HG02763 (cell line): Measurements from ENCODE around the gene GGCX.
"Not testable (repeated sequence)": the region's sequence is repeated elsewhere in the genome, so short reads cannot be mapped to it uniquely, and the experiment has no call there.

Experiments used
- ATAC-seq: cut with Tn5 transposase; IDR thresholded peaks from one replicate; pipeline ENCODE4 v1.9.1; 2021; ENCODE audit warnings: mild to moderate bottlenecking, moderate library complexity; ENCODE audit not compliant: unreplicated experiment

Gene GGCX

DNA sequence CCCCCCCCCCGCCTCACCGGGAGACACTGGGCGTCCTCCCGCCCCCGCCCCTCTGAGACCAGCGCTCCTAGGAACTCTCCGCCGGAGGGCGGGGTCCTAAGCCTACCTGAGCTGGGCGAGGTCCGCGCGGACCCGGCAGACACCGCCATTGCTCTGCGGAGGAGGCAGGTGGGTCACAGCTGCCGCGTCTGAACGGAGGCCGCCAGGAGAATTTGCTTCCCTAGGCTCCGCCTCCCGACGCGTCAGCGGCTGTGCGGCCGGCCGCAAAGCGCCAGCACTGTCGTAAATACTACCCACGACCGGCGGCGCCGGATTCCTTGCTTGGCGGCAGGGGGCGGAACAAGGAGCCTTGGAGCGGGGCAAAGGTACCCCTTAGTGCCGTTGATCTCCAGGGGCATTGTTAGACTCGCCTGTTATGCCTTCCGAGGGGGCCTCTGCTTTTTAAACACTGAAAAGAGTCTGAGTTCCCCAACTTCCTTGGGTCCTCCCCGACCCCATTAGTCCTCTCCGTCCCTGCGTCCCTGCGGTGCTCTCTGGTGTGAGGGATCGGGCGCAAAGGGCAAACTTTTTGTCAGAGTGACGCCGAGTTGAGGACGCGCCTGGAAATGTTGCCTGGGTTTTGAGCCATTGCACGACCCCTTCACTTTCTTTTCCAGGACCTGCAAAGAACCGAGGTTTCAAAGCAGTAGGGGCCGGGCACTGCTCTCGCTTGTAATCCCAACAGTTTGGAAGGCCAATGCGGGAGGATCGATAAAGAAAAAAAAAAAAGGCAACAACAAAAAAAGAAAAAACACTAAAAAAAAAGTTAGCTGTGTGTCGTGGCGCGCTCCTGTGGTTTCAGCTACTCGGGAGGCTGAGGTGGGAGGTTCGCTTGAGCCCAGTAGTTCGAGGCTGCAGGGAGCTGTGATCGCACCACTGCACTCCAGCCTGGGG is at the start of gene GGCX:
GGCX (minus strand) TSS at position 214 of the 933 bp plus-strand sequence; CDS start at position 149, 65 bp downstream.
- ATAC-seq, result peak; percentile 92

DNA sequence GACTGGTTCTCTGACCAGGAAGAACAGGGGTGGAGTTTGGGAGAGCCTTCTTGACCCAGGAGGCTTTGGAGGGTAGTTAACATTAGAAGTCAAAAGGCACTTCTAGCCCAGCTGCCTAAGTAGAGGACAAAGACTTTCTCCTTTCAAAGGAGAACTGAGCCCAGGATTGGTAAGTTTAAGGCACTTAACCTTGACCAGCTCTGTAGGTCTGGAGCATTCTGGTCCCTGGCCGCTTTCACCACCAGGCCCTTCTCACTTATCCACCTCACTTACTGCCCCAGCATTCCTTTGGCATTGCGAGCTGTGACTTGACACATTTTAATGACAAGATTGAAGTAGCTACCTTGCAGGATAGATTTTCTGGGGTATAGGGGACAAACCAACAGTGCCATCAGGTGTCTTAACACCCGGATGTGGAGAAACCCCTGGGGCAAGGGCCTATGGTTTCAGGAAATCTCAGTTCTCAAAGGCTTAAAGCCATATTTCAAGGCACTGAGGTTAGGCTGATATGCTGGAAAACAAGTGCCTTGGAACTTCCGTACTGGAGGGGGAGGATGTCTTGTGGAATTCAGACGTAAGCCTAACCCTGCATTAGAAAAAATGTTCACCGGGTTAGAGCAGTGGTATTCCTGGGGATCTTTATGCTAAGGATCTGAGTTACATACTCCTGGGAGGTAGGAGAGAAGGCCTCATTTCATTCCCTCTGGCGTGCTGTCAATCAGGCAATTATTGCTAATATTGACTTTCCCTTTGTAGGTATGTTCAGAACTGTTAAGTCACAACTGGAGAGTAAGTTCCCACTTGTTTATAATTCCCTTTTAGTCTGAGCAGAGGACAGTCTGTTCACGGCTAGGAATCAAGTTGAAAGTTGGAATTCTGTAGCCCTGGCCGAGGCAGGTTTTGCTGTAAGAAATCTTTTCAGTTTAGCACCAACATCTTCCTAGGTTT is 46.2 kb upstream of the GGCX start:
- ATAC-seq, result no peak

DNA sequence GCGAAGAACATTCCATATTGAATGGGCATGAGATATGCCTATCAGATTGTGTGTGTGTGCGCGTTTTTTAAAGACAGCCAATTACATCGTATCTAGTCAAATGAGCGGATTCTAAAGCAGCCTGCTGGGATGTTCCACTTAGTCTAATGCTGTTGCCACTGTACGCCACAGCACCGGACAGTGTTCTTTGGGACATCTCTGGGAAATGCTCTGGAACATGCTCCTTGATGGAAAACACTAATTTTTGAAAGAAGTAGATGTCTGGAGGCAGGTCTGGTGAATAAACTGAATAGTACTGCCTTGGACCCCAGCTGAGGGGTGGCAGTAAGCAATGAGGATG is 44.8 kb upstream of the GGCX start:
- no peak for ATAC-seq

DNA sequence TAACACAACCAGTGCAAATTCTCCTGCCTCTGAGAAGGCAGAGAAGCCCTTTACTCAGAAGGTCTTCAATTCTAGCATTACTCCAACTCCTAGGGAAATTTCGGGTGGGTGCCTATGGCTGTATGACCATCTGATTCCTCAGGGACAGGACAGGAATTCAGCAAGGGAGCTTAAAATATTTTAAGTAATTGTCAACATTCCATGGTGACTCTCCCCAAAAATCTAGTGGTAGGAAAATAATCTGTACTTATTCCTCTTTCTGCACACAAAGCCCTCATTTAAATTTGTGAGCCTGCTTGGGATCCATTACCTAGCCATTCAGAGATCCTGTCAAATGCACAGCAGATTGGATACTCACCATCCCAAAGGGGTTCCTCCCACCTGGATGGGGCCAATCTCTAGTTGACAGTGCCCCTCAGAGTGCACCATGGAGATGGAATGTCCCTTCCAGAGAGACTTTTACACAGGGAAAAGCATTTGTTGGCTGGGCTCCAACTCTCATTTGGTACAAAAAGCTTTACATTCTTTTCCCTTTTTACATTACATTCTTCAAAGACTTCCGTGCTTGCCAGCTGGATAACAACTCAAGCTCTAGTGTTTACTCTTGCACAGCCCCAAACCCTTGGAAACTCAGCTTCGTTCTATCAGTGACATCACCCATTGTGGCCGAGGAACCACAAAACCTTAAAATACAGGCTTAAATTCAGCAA is 44.3 kb upstream of the GGCX start:
- ATAC-seq, result no peak

GRCh38 chr2:85604568-85605339 is 43.5 kb upstream of the GGCX start:
- no peak for ATAC-seq

- not testable (repeated sequence) for ATAC-seq
Measured at GRCh38 chr2:85604133-85604444, 42.8 kb upstream of the GGCX start.

- ATAC-seq, result peak; percentile 92
Measured at GRCh38 chr2:85602476-85603234, 41.4 kb upstream of the GGCX start, which contains the start of gene TMEM150A. Gene TMEM150A, minus strand, starts transcription at chr2:85602698. Its CDS starts 750 bp downstream, at chr2:85601948.

- ATAC-seq, result peak; percentile 43
Measured at GRCh38 chr2:85601771-85602475, 40.6 kb upstream of the GGCX start.

- no peak for ATAC-seq
Measured at GRCh38 chr2:85600951-85601770, 39.9 kb upstream of the GGCX start.

- no peak for ATAC-seq
Measured at GRCh38 chr2:85600235-85600575, 38.9 kb upstream of the GGCX start.

DNA sequence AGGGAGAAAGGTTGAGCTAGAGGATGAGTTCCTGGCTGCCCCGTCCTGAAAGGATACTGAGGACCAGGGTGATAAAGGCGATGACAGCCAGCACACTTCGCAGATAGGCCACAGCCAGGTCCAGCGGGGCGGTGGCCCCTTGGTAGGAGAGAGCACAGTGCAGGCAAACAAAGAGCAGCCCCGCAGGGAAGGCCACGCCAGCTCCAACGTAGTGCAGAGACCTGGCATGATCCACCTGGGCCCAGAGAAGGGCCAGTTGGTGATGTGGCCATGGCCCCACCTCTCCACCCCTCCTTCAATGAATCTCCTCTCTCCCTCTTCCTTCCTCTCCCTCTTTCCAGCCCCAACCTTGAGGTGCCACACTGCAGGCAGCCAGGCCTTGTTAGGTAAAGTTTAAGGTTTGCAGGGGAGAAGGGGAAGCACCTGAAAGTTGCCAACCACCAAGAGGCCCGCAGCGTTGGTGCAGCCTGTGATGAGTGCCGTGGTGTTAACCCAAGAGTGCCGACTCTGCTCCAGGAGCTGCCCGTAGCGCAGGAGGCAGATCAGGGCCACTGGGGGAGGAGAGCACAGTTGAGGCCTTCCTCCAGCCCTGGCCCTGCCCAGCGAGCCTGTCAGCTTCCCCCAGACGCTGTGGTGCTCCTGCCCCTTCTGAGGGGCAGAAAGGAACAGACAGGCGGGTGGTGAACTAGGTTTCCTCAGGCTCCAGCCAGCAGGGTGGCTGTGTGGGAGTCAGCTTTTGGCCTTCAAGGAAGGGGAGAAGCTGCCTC is 38.4 kb upstream of the GGCX start:
- ATAC-seq, result no peak

GRCh38 chr2:85598594-85599340 is 37.5 kb upstream of the GGCX start:
- ATAC-seq, result no peak

GRCh38 chr2:85597241-85597640 is 35.9 kb upstream of the GGCX start:
- no peak for ATAC-seq

- ATAC-seq, result no peak
Measured at GRCh38 chr2:85596486-85597143, 35.3 kb upstream of the GGCX start.

DNA sequence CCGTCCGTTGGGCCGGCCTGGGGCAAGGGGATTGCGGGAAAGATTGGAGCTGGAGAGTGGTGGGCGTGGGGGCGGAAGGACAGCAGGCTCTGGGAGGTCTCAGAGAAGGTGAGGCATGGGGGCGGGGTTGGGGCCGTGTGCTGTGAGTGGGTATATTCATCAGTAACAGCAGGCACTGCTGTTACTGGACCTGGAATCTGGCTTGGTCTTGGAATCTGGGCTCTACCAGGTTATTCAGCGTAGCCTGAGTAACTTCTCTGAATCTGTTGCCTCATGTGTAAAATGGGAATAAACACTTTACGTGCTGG is 34.7 kb upstream of the GGCX start:
- ATAC-seq, result no peak

DNA sequence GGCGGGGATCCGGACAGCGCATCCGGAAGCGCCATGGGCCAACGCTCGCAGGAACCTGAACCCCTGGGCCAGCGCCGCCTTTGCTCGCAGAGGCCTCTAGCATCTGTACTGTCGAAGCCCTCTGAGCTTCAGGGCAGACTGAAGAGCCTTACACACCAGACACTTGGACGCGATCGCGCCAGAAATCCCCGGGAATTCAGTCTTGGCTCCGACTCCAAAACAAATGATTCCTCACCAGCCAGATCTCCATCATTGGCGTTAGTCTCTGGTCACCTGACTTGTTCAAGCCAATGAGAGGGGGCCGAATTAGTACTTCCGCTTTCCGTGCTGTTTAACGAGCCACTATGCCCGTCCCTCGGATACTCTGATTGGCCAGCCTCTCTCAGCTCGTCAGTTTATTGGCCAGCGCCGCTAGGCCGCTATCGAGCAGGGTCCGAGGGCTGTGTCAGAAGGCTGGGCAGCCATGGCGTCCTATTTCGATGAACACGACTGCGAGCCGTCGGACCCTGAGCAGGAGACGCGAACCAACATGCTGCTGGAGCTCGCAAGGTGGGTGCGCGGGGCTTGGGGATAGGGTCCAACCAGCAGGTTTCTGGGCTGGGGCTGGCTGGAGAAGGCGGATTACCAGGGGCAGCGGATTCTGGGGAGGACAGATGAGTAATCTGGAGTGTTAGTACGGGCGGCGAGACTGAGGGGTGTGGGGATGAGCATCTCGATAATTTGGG is 34.2 kb upstream of the GGCX start, which contains the start of gene RNF181:
RNF181 (plus strand) TSS at position 445 of the 725 bp plus-strand sequence; CDS start at position 464, 19 bp downstream.
- peak; percentile 98 for ATAC-seq
